Upper lobe of left lung (tissue), 6 donors: Measurements from ENCODE around the gene TEX101. TPM values are rescaled to one million over a fixed set of nuclear protein-coding genes. Genes with fewer than 3 reads are reported as not detected.

Experiments
- ATAC-seq, 2 donors: fragments of 200-7000 bp; cut with Tn5 transposase; one replicate each; pipeline ENCODE4 v1.9.1; 2022; ENCODE audit warnings: mild to moderate bottlenecking in 2 of 2, moderate library complexity in 2 of 2; ENCODE audit not compliant: low FRiP score in 2 of 2
- DNase-seq, 2 donors: peaks; one replicate each; pipeline ENCODE4 v3.0.0-alpha.2; 2019 to 2020
- H3K27ac ChIP-seq, 4 donors: fragments of 200-600 bp; sonication (generic); one replicate each; pipeline ENCODE4 v1.5.1; 2016 to 2019
- H3K27me3 ChIP-seq, 4 donors: fragments of 200-600 bp; sonication (generic); one replicate each; pipeline ENCODE4 v1.5.1; 2017 to 2019
- H3K36me3 ChIP-seq, 4 donors: fragments of 200-600 bp; sonication (generic); one replicate each; pipeline ENCODE4 v1.5.1; 2016 to 2019
- H3K4me1 ChIP-seq, 4 donors: fragments of 200-600 bp; sonication (generic); one replicate each; pipeline ENCODE4 v1.5.1; 2018 to 2019
- H3K4me3 ChIP-seq, 4 donors: fragments of 200-600 bp; sonication (generic); one replicate each; pipeline ENCODE4 v1.5.1; 2017 to 2019; ENCODE audit warnings: mild to moderate bottlenecking in 2 of 4, moderate library complexity in 1 of 4
- H3K9me3 ChIP-seq, 4 donors: fragments of 200-600 bp; sonication (generic); one replicate each; pipeline ENCODE4 v1.5.1; 2018 to 2019
- EP300 ChIP-seq, 4 donors: sonication (generic); formaldehyde crosslinking; IDR thresholded peaks; one replicate each; pipeline ENCODE4 v1.5.1; 2017; ENCODE audit warnings: antibody characterized with exemption in 4 of 4, control low read depth in 2 of 4
- POLR2A ChIP-seq, 4 donors: fragments of 450-650 bp; IDR thresholded peaks; one replicate each; pipeline ENCODE4 v1.5.1; 2016 to 2017; ENCODE audit warnings: antibody characterized with exemption in 4 of 4, mild to moderate bottlenecking in 2 of 4
- POLR2AphosphoS5 ChIP-seq, 2 donors: sonication (generic); formaldehyde crosslinking; IDR thresholded peaks; one replicate each; pipeline ENCODE4 v1.5.1; 2017; ENCODE audit warnings: antibody characterized with exemption in 2 of 2
- WGBS, 2 donors: methylation state at CpG; one replicate each; pipeline ENCODE4 v1.1.5; 2017 to 2018; 5-methylcytosine and 5-hydroxymethylcytosine counted together
- total RNA-seq, 6 donors: library from RNA; depleted of rRNA in 4 of 6; stranded (reverse); fragments of >200 nt in 4 of 6; gene quantifications; one replicate each; pipeline versions ENCODE4 v1.1.0 to v1.2.1, GENCODE V29; 2016 to 2021
- TF ChIP-seq, protein P1 (sequence below), 6 experiments: fragments of 450-650 bp in 4 of 6; fragments of 200-600 bp in 2 of 6; sonication (generic) in 2 of 6; IDR thresholded peaks; one replicate each; pipeline ENCODE4 v1.5.1; 2016 to 2019; ENCODE audit warnings: antibody characterized with exemption in 6 of 6
- donor health status: DM: no; HTN: no; CAD: no; lungs with moderate emphysema.
- donor health status: DM: no; HTN: yes; CAD: no; lungs with severe emphysema.

The TEX101 gene
- total RNA-seq, 6 donors from 2014 or later = not detected

DNA sequence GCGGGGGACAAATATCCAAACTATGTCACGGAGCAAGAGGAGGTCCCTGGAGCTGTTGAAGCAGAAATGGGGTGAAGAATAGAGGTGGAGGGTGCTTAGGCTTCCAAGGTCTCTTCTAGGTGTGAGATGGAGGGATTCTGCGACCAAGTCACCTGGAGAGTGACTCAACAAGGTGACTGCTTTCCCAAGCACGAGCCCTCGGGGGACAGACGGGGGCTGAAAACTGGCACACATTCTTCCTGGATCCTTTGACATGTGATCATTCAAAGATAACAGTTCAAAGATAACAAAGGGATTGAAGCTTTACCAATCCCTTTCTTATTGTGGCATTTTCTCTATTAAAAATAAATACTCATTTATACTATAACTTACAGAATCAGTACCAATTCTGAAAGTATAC lies 2.2 kb upstream of the TEX101 start:
- 83 to 86% methylated on average over 6 of the region's 6 CpGs for whole genome bisulfite sequencing, 2 donors
- ATAC-seq (no peak), DNase-seq (no peak)
- no peaks in the 10 kb centered on the region for H3K9me3 ChIP-seq
- H3K27me3 ChIP-seq = no peaks in the 10 kb centered on the region
- TF ChIP-seq EP300 (IDR thresholded peaks at IDR 0.05) (no peak), POLR2AphosphoS5 (IDR thresholded peaks at IDR 0.05) (no peak), POLR2A (IDR thresholded peaks at IDR 0.05) (no peak)
- TF ChIP-seq, protein P1, sequence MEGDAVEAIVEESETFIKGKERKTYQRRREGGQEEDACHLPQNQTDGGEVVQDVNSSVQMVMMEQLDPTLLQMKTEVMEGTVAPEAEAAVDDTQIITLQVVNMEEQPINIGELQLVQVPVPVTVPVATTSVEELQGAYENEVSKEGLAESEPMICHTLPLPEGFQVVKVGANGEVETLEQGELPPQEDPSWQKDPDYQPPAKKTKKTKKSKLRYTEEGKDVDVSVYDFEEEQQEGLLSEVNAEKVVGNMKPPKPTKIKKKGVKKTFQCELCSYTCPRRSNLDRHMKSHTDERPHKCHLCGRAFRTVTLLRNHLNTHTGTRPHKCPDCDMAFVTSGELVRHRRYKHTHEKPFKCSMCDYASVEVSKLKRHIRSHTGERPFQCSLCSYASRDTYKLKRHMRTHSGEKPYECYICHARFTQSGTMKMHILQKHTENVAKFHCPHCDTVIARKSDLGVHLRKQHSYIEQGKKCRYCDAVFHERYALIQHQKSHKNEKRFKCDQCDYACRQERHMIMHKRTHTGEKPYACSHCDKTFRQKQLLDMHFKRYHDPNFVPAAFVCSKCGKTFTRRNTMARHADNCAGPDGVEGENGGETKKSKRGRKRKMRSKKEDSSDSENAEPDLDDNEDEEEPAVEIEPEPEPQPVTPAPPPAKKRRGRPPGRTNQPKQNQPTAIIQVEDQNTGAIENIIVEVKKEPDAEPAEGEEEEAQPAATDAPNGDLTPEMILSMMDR (IDR thresholded peaks at IDR 0.05) = no peak
- H3K4me1 ChIP-seq = no peaks in the 10 kb centered on the region
- no peak overlapping the region for H3K4me3 ChIP-seq
- no peak overlapping the region for H3K27ac ChIP-seq
- no peaks in the 10 kb centered on the region for H3K36me3 ChIP-seq

DNA sequence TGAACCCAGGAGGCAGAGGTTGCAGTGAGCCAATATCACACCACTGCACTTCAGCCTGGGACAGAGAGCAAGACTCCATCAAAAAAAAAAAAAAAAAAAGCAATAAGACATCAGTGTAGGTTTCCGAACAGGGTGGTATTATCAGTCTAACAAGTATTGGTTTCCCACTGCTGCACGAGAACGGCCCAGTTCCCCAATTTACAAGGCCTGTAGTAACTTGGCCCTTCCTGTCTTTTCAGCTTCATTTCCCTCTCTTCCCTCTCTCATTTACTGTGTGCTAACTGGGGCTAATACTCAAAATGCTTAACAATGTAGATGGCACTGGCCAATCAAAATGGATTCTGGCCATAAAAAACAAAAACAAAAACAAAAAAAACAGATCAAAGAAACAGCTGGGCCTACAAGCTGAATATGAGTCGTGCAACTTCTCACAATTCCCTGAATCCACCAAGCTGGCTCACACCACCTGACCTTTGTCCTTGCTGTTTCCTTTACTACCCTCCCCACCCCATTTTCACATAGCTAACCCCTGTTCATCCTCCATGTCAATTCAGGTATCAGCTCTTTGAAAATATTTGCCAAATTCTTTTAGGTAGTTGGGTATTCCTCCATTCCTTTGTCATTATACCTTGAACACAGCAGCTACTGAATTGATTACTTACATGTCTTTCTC lies 2.4 kb downstream of the TEX101 start:
- no peak for TF ChIP-seq EP300 (IDR thresholded peaks at IDR 0.05)
- no peak for TF ChIP-seq POLR2AphosphoS5 (IDR thresholded peaks at IDR 0.05)
- DNase-seq (no peak), ATAC-seq (no peak)
- no peak overlapping the region for H3K4me3 ChIP-seq
- 60 to 68% methylated on average over 4 of the region's 4 CpGs for WGBS, 2 donors
- no peaks in the 10 kb centered on the region for H3K36me3 ChIP-seq
- H3K4me1 ChIP-seq = no peaks in the 10 kb centered on the region
- no peak overlapping the region for H3K27ac ChIP-seq
- no peaks in the 10 kb centered on the region for H3K27me3 ChIP-seq
- no peaks in the 10 kb centered on the region for H3K9me3 ChIP-seq

DNA sequence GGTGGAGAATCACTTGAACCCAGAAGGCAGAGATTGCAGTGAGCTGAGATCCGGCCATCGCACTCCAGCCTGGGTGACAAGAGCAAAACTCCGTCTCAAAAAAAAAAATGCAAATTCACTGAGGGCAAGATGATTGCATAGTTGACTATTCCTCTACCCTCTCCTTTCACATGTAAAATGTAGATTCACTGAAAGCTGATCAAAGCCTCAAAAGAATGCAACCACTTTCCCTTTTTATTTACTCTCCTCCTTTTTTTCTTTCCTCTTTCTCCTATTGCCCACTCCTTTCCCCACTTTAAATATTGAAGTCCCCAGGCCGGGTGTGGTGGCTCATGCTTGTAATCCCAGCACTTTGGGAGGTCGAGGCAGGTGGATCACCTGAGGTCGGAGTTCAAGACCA lies 6.3 kb downstream of the TEX101 start:
- H3K4me1 ChIP-seq = peaks cover 0 to 3% (median 0%) of the 10 kb centered on the region in 4 donors
- ATAC-seq (no peak), DNase-seq (no peak)
- no peaks in the 10 kb centered on the region for H3K27me3 ChIP-seq
- TF ChIP-seq POLR2AphosphoS5 (IDR thresholded peaks at IDR 0.05) (no peak), POLR2A (IDR thresholded peaks at IDR 0.05) (no peak), EP300 (IDR thresholded peaks at IDR 0.05) (no peak)
- TF ChIP-seq, protein P1 (IDR thresholded peaks at IDR 0.05) = no peak
- no peak overlapping the region for H3K4me3 ChIP-seq
- 76 to 87% methylated on average over 6 of the region's 6 CpGs for WGBS, 2 donors
- H3K27ac ChIP-seq = no peak overlapping the region
- H3K9me3 ChIP-seq = no peaks in the 10 kb centered on the region
- H3K36me3 ChIP-seq = no peaks in the 10 kb centered on the region

DNA sequence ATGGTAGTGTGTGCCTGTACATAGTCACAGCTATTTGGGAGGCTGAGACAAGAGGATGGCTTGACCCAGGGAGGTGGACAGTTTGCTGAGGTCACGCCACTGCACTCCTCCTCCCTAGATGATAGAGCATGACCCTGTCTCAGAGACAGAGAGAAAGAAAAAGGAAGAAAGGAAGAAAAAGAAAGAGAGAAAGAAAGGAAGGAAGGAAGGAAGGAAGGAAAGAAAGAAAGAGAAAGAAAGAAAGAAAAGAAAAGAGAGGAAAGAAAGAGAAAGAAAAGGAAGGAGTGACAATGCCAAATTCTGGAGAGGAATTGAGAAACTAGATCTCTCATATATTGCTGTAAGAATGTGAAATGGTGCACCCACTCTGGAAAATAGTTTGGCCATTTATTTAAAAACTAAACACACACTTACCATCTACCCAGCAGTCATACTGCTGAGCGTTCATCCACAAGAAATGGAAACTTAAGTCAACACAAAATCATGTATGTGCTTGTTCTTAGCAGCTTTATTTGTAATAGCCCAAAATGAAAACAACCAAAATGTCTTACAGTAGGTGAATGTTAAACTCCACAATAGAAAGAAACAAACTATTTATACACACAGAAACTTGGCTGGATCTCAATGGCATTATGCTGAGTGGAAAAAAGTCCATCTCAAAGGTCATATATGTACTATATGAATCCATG lies 7.5 kb downstream of the TEX101 start:
- TF ChIP-seq, protein P1 (IDR thresholded peaks at IDR 0.05) = no peak
- no peak for TF ChIP-seq POLR2AphosphoS5 (IDR thresholded peaks at IDR 0.05)
- no peak for TF ChIP-seq EP300 (IDR thresholded peaks at IDR 0.05)
- TF ChIP-seq POLR2A (IDR thresholded peaks at IDR 0.05) = no peak
- no peak overlapping the region for H3K27ac ChIP-seq
- ATAC-seq = no peak
- H3K36me3 ChIP-seq = no peaks in the 10 kb centered on the region
- no peaks in the 10 kb centered on the region for H3K9me3 ChIP-seq
- no peaks in the 10 kb centered on the region for H3K27me3 ChIP-seq
- DNase-seq = no peak
- H3K4me1 ChIP-seq = peaks cover 0 to 3% (median 0%) of the 10 kb centered on the region in 4 donors
- WGBS, 2 donors = 85 to 90% methylated on average over 2 of the region's 2 CpGs
- no peak overlapping the region for H3K4me3 ChIP-seq

DNA sequence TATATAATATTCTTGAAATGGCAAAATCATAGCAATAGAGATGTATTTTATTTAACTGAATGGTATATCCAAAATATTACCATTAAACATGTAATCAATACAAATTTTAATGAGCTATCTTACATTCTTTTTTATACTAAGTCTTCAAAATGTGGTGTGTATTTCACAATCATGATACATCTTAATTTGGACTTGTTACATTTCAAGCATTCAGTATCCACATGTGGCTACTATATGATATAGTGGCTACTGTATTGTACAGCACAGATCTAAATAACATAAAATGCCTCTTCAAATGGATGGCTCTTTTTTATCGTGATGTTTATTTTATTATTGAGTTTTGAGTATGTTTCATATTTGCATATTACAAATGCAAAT lies 8.0 kb downstream of the TEX101 start:
- H3K4me1 ChIP-seq = peaks cover 0 to 3% (median 0%) of the 10 kb centered on the region in 4 donors
- no peak overlapping the region for H3K4me3 ChIP-seq
- no peak overlapping the region for H3K27ac ChIP-seq
- H3K9me3 ChIP-seq = no peaks in the 10 kb centered on the region
- 84 to 89% methylated on average over 1 of the region's 1 CpG for WGBS, 2 donors
- no peaks in the 10 kb centered on the region for H3K36me3 ChIP-seq
- H3K27me3 ChIP-seq = no peaks in the 10 kb centered on the region
- no peak for ATAC-seq
- TF ChIP-seq POLR2AphosphoS5 (IDR thresholded peaks at IDR 0.05) = no peak
- TF ChIP-seq POLR2A (IDR thresholded peaks at IDR 0.05) = no peak
- no peak for TF ChIP-seq EP300 (IDR thresholded peaks at IDR 0.05)
- TF ChIP-seq, protein P1 (IDR thresholded peaks at IDR 0.05) = no peak
- DNase-seq = no peak
